K562 (cell line): Measurements from ENCODE around the gene HSD11B1L. TPM values are rescaled to one million over a fixed set of nuclear protein-coding genes. Genes with fewer than 3 reads are reported as not detected.

ENCODE experiments used
- ATAC-seq: fragments of 200-7000 bp; cut with Tn5 transposase; 3 replicates; pipeline ENCODE4 v1.9.1; 2020; ENCODE audit warnings: moderate library complexity
- BruUV-seq: library from RNA; stranded (reverse); fragments of 400-500 nt; replicated peaks from 2 replicates; lab custom pipeline; 2021; lab: Mats Ljungman, UMichigan
- CTCF ChIA-PET: fragments of 300-600 bp; formaldehyde crosslinking; extraction: SDS; loops from one replicate; lab custom pipeline; 2021; ENCODE audit warnings: low intra/inter-chr PET ratio; lab: Yijun Ruan, JAX
- POLR2A ChIA-PET: fragments of 300-600, 350-650 bp; sonication (Branson Sonifier 250); formaldehyde crosslinking; extraction: SDS; loops from one replicate; lab custom pipeline; 2021; ENCODE audit warnings: antibody characterized with exemption, inconsistent platforms; lab: Yijun Ruan, JAX
- DNase-seq, 4 experiments: peaks; one replicate each; pipeline versions ENCODE4 v3.0.0 to v3.0.0-alpha.2; 2011 to 2018; ENCODE audit warnings: low spot score in 3 of 4, mixed read lengths in 3 of 4; ENCODE audit errors: extremely low read depth in 1 of 4
- FAIRE-seq: peaks from 2 replicates; lab custom pipeline; 2011; peaks lifted over from hg19 to GRCh38; lab: Jason Lieb, UNC
- H2AFZ ChIP-seq: 2 replicates; pipeline ENCODE4 v1.6.0; 2011; ENCODE audit warnings: low read depth, low read length, control low read depth, inconsistent platforms
- H3K27ac ChIP-seq: fragments of 200-600 bp; 3 replicates; pipeline ENCODE4 v1.8.0; 2011; ENCODE audit warnings: low read depth, mild to moderate bottlenecking, control low read depth, inconsistent platforms, low read length, moderate library complexity, mixed read lengths; ENCODE audit errors: extremely low read depth
- H3K27me3 ChIP-seq, 2 experiments: fragments of 300-600 bp in 1 of 2; 2 replicates in 1 of 2; 3 replicates in 1 of 2; pipeline versions ENCODE4 v1.6.0 to v1.8.0; 2011; ENCODE audit warnings: inconsistent platforms in 2 of 2, low read length in 2 of 2, mild to moderate bottlenecking in 1 of 2, mixed read lengths in 1 of 2, moderate library complexity in 1 of 2; ENCODE audit not compliant: control insufficient read depth in 2 of 2, insufficient read depth in 2 of 2
- H3K36me3 ChIP-seq: fragments of 300-600 bp; 3 replicates; pipeline ENCODE4 v1.8.0; 2011; ENCODE audit warnings: mild to moderate bottlenecking, low read length, inconsistent platforms; ENCODE audit not compliant: control insufficient read depth, insufficient read depth
- H3K4me1 ChIP-seq, 2 experiments: fragments of 200-600 bp in 1 of 2; replicated peaks in 1 of 2; 2 replicates in 1 of 2; 3 replicates in 1 of 2; pipeline versions ENCODE4 v1.5.1 to v1.8.0; 2011; ENCODE audit warnings: inconsistent platforms in 2 of 2, low read length in 2 of 2, mild to moderate bottlenecking in 1 of 2, mixed read lengths in 1 of 2, moderate library complexity in 1 of 2; ENCODE audit not compliant: control insufficient read depth in 2 of 2, insufficient read depth in 2 of 2
- H3K4me2 ChIP-seq: 2 replicates; pipeline ENCODE4 v1.6.1; 2011; ENCODE audit warnings: low read length, control low read depth, inconsistent platforms, mixed read lengths; ENCODE audit not compliant: insufficient read depth
- H3K4me3 ChIP-seq: fragments of 200-600 bp; sonication (generic), shearing (Covaris generic); 2 replicates; pipeline ENCODE4 v1.5.1; 2016; ENCODE audit warnings: control low read depth, inconsistent platforms
- H3K79me2 ChIP-seq: fragments of 200-600 bp; 3 replicates; pipeline ENCODE4 v1.8.0; 2011; ENCODE audit warnings: low read length, inconsistent platforms; ENCODE audit not compliant: control insufficient read depth, insufficient read depth
- H3K9ac ChIP-seq, 2 experiments: 2 replicates each; pipeline versions ENCODE4 v1.6.0 to v1.6.1; 2011; ENCODE audit warnings: low read depth in 2 of 2, low read length in 2 of 2, control low read depth in 1 of 2, inconsistent platforms in 1 of 2, mild to moderate bottlenecking in 1 of 2, mixed read lengths in 1 of 2; ENCODE audit not compliant: insufficient read depth in 1 of 2
- H3K9me1 ChIP-seq: one replicate; pipeline ENCODE4 v1.6.0; 2011; ENCODE audit warnings: inconsistent platforms, mild to moderate bottlenecking, low read length, moderate library complexity; ENCODE audit not compliant: control insufficient read depth, insufficient read depth
- H3K9me3 ChIP-seq: replicated peaks from 2 replicates; pipeline ENCODE4 v1.5.1; 2011; ENCODE audit warnings: low read depth, low read length, inconsistent platforms; ENCODE audit not compliant: control insufficient read depth, insufficient read depth
- H4K20me1 ChIP-seq: replicated peaks from 2 replicates; pipeline ENCODE4 v1.6.1; 2011; ENCODE audit warnings: low read length, inconsistent platforms, mixed read lengths; ENCODE audit not compliant: control insufficient read depth, insufficient read depth
- FOXP1 ChIP-seq: sonication (generic); formaldehyde crosslinking; IDR thresholded peaks from 2 replicates; pipeline ENCODE4 v1.8.0; 2022; ENCODE audit warnings: mild to moderate bottlenecking, missing genetic modification reagents
- HIVEP1 ChIP-seq: fragments of 250-450 bp; sonication (Bioruptor Pico); IDR thresholded peaks from 2 replicates; pipeline ENCODE4 v1.4.0; 2020; ENCODE audit warnings: mild to moderate bottlenecking
- MED1 ChIP-seq: sonication (generic); formaldehyde crosslinking; IDR thresholded peaks from 2 replicates; pipeline ENCODE4 v1.8.1; 2023; ENCODE audit warnings: missing genetic modification reagents, borderline replicate concordance
- MITF ChIP-seq: IDR thresholded peaks from 2 replicates; pipeline ENCODE4 v1.6.1; 2014; ENCODE audit warnings: antibody characterized with exemption
- MXI1 ChIP-seq: IDR thresholded peaks from 2 replicates; pipeline ENCODE4 v1.6.1; 2011; ENCODE audit warnings: low read depth, mild to moderate bottlenecking, improper control_type of control experiment, low read length
- OTX1 ChIP-seq: fragments of 450-650 bp; formaldehyde crosslinking; IDR thresholded peaks from 2 replicates; pipeline ENCODE4 v1.4.0; 2022; ENCODE audit warnings: mild to moderate bottlenecking
- RBFOX2 ChIP-seq: fragments of 200-400 bp; formaldehyde crosslinking; IDR thresholded peaks from 2 replicates; pipeline ENCODE4 v1.6.1; 2017; ENCODE audit warnings: low read depth, mild to moderate bottlenecking, low read length, moderate library complexity
- SLC30A9 ChIP-seq: fragments of 250-450 bp; sonication (Bioruptor Pico); IDR thresholded peaks from 2 replicates; pipeline ENCODE4 v1.8.0; 2022; ENCODE audit warnings: mild to moderate bottlenecking, moderate library complexity
- SRSF1 ChIP-seq: fragments of 200-400 bp; formaldehyde crosslinking; IDR thresholded peaks from 2 replicates; pipeline ENCODE4 v1.6.1; 2017; ENCODE audit warnings: mild to moderate bottlenecking, low read depth, low read length, moderate library complexity
- TAF15 ChIP-seq: fragments of 200-400 bp; formaldehyde crosslinking; IDR thresholded peaks from 2 replicates; pipeline ENCODE4 v1.6.1; 2017; ENCODE audit warnings: mild to moderate bottlenecking, low read depth, low read length, moderate library complexity
- TAF7 ChIP-seq: fragments of 450-650 bp; IDR thresholded peaks from 2 replicates; pipeline ENCODE4 v1.6.1; 2016; ENCODE audit warnings: missing genetic modification characterization, missing compliant biosample characterization
- TRIM25 ChIP-seq: fragments of 450-650 bp; IDR thresholded peaks from 2 replicates; pipeline ENCODE4 v1.7.0; 2016; ENCODE audit warnings: borderline replicate concordance
- TSHZ1 ChIP-seq: fragments of 250-450 bp; sonication (Bioruptor Pico); IDR thresholded peaks from 2 replicates; pipeline ENCODE4 v1.4.0; 2020; ENCODE audit warnings: mild to moderate bottlenecking, moderate library complexity
- WHSC1 ChIP-seq: IDR thresholded peaks from one replicate; pipeline ENCODE4 v1.6.1; 2012; ENCODE audit warnings: low read length, control low read depth, inconsistent platforms
- ZEB2 ChIP-seq: fragments of 450-650 bp; IDR thresholded peaks from 2 replicates; pipeline ENCODE4 v1.6.1; 2016
- ZFP30 ChIP-seq: fragments of 250-450 bp; sonication (Bioruptor Pico); IDR thresholded peaks from 2 replicates; pipeline ENCODE4 v1.8.0; 2022; ENCODE audit warnings: moderate library complexity, mild to moderate bottlenecking, inconsistent platforms, borderline replicate concordance
- ZNF764 ChIP-seq: fragments of 250-450 bp; sonication (Bioruptor Pico); IDR thresholded peaks from 2 replicates; pipeline ENCODE4 v1.4.0; 2020; ENCODE audit warnings: low read depth, mild to moderate bottlenecking, moderate library complexity
- WGBS: fragments of 100-300 bp; shearing (Covaris generic); methylation state at CpG from one replicate; pipeline ENCODE4 v1.1.6; 2016; ENCODE audit warnings: low coverage, mixed read lengths; ENCODE audit not compliant: insufficient coverage; ENCODE audit errors: missing lambda C conversion rate; 5-methylcytosine and 5-hydroxymethylcytosine counted together
- in situ Hi-C: fragments of 300-500 bp; cut with MboI; formaldehyde crosslinking; loops from 4 replicates; pipeline ENCODE4 v1.15.0; 2018; ENCODE audit warnings: inconsistent platforms, mixed read lengths
- intact Hi-C: fragments of 100-400 bp; cut with micrococcal nuclease; formaldehyde crosslinking; loops from 2 replicates; pipeline ENCODE4 v1.14.2; 2022
- polyA plus RNA-seq, 8 experiments: library from polyadenylated mRNA; depleted of rRNA in 4 of 8; stranded (reverse) in 5 of 8; unstranded in 3 of 8; fragments of >200 nt; fragmentation: Nextera tagmentation in 2 of 8; fragmentation: Illumina TruSeq in 1 of 8; extraction: Ambion mirVana in 2 of 8; extraction: Trizol in 1 of 8; gene quantifications; 2 replicates each; pipeline versions ENCODE4 v1.2.1 to v1.2.3, GENCODE V29; 2011 to 2014; ENCODE audit warnings: inconsistent platforms in 1 of 8, missing spikeins in 1 of 8
- total RNA-seq, 7 experiments: library from RNA; depleted of rRNA in 6 of 7; stranded (reverse); fragments of >200 nt in 6 of 7; fragmentation: Illumina TruSeq in 2 of 7; extraction: Trizol in 2 of 7; gene quantifications; 2 replicates each; pipeline versions ENCODE4 v1.2.1 to v1.2.3, GENCODE V29; 2011 to 2021; ENCODE audit warnings: low replicate concordance in 1 of 7

The HSD11B1L gene
- total and polyA plus RNA-seq, 9 of the 15 experiments (the other 6 are each of a cell fraction or from before 2014, with no cell fraction given) = 0.31 to 7.7 (median 2.3) TPM

- TF ChIP-seq FOXP1 (CRISPR knock-in tag) (no peak), ZFP30 (CRISPR knock-in tag) (no peak), MED1 (CRISPR knock-in tag) (no peak), ZEB2 (no peak), RBFOX2 (no peak)
- TF ChIP-seq, all 486 proteins: peak for 0
Measured at GRCh38 chr19:5632241-5632612, 48.6 kb upstream of the HSD11B1L start (continued).

- intact Hi-C loops = no loop called here
- Histone ChIP-seq H3K9me1 (peaks cover 3% of the 10 kb centered on the region), H3K9me3 (no peaks in the 10 kb centered on the region), H3K79me2 (peaks cover 97% of the 10 kb centered on the region), H3K4me2 (no peak overlapping the region), H3K9ac (no peak overlapping the region), H3K36me3 (peaks cover 86% of the 10 kb centered on the region), H2AFZ (no peak overlapping the region), H3K27me3 (no peaks in the 10 kb centered on the region), H3K4me3 (no peak overlapping the region), H3K27ac (no peak overlapping the region), H4K20me1 (peaks cover 60% of the 10 kb centered on the region; the same call in 1 of the 2 replicates), H3K4me1 (peaks cover 4 to 13% of the 10 kb centered on the region in 2 experiments; a peak in 4 of 5 replicates)
- WGBS = 80% methylated on average over 5 of the region's 5 CpGs
- in situ Hi-C loops = no loop called here
- FAIRE-seq (no peak), DNase-seq (no peak), ATAC-seq (peak; percentile 57; the same call in 2 of the 3 replicates)
- no TSS peak for BruUV-seq
- ChIA-PET CTCF (no interaction called here), POLR2A (interaction anchor here (1.1 to 4.0 kb wide), 3 partner anchors 9 to 50 kb away, joined by 3 to 27 read pairs (median 3); partner anchors contain the start of genes SAFB and SAFB2)
- TF ChIP-seq SRSF1 (no peak), TAF15 (no peak), TAF7 (no peak), ZNF764 (CRISPR knock-in tag) (no peak), SLC30A9 (CRISPR knock-in tag) (no peak), HIVEP1 (CRISPR knock-in tag) (no peak), MXI1 (no peak), TRIM25 (no peak), TSHZ1 (no peak), WHSC1 (no peak), MITF (no peak), OTX1 (CRISPR knock-in tag) (no peak)
Measured at GRCh38 chr19:5632657-5633056, 48.2 kb upstream of the HSD11B1L start.
